ENCODE measurements around the gene IST1. TPM values are rescaled to one million over a fixed set of nuclear protein-coding genes. Genes with fewer than 3 reads are reported as not detected.

IST1 gene
- total RNA-seq, 4 donors from 2014 or later, result 172 to 301 (median 207) TPM

- H3K27ac ChIP-seq, result no peak overlapping the region
- H3K27me3 ChIP-seq, result no peaks in the 10 kb centered on the region
- H3K4me3 ChIP-seq, result no peak overlapping the region
- no peaks in the 10 kb centered on the region for H3K36me3 ChIP-seq
- no peak for TF ChIP-seq CTCF (IDR thresholded peaks at IDR 0.05)
- no peak for TF ChIP-seq POLR2A (IDR thresholded peaks at IDR 0.05)
- no peaks in the 10 kb centered on the region for H3K9me3 ChIP-seq
- intact Hi-C loops (cut with DNase I; ENCODE audit: low total_unique reads), result no loop called here
- DNase-seq, result no peak
- no peaks in the 10 kb centered on the region for H3K4me1 ChIP-seq
These were observed 46.7 kb upstream of the IST1 start for GRCh38 chr16:71848622-71849021.

- TF ChIP-seq CTCF (IDR thresholded peaks at IDR 0.05) (no peak), POLR2A (IDR thresholded peaks at IDR 0.05) (no peak)
- Histone ChIP-seq H3K4me3 (no peak overlapping the region), H3K36me3 (no peaks in the 10 kb centered on the region), H3K9me3 (no peaks in the 10 kb centered on the region), H3K27me3 (no peaks in the 10 kb centered on the region), H3K4me1 (no peaks in the 10 kb centered on the region), H3K27ac (peak overlapping the region; percentile 28 to 57)
- intact Hi-C loops (cut with DNase I; ENCODE audit: low total_unique reads), result no loop called here
- no peak for DNase-seq
These were observed 43.6 kb upstream of the IST1 start for GRCh38 chr16:71851746-71852145.

GRCh38 chr16:71852158-71852557, 43.2 kb upstream of the IST1 start:
- Histone ChIP-seq H3K4me1 (no peaks in the 10 kb centered on the region), H3K27ac (peak overlapping the region; percentile 28 to 57), H3K4me3 (no peak overlapping the region), H3K9me3 (no peaks in the 10 kb centered on the region), H3K36me3 (no peaks in the 10 kb centered on the region), H3K27me3 (no peaks in the 10 kb centered on the region)
- no peak for DNase-seq
- TF ChIP-seq POLR2A (IDR thresholded peaks at IDR 0.05) (no peak), CTCF (IDR thresholded peaks at IDR 0.05) (no peak)
- intact Hi-C loops (cut with DNase I; ENCODE audit: low total_unique reads), result no loop called here

GRCh38 chr16:71852561-71852960, 42.8 kb upstream of the IST1 start:
- TF ChIP-seq CTCF (IDR thresholded peaks at IDR 0.05), result no peak
- intact Hi-C loops (cut with DNase I; ENCODE audit: low total_unique reads), result no loop called here
- DNase-seq, result no peak
- Histone ChIP-seq H3K9me3 (no peaks in the 10 kb centered on the region), H3K36me3 (no peaks in the 10 kb centered on the region), H3K4me3 (no peak overlapping the region), H3K27me3 (no peaks in the 10 kb centered on the region), H3K27ac (peak overlapping the region in 1 of 2 donors; percentile 37), H3K4me1 (no peaks in the 10 kb centered on the region)

- Histone ChIP-seq H3K4me3 (no peak overlapping the region), H3K9me3 (no peaks in the 10 kb centered on the region), H3K27ac (no peak overlapping the region), H3K27me3 (no peaks in the 10 kb centered on the region), H3K36me3 (no peaks in the 10 kb centered on the region), H3K4me1 (no peaks in the 10 kb centered on the region)
- no peak for TF ChIP-seq CTCF (IDR thresholded peaks at IDR 0.05)
- no peak for TF ChIP-seq POLR2A (IDR thresholded peaks at IDR 0.05)
- intact Hi-C loops (cut with DNase I; ENCODE audit: low total_unique reads), result no loop called here
- no peak for DNase-seq
These were observed 41.9 kb upstream of the IST1 start for GRCh38 chr16:71853413-71853812.
